Measurements from ENCODE around the gene VPS11. TPM values are rescaled to one million over a fixed set of nuclear protein-coding genes. Genes with fewer than 3 reads are reported as not detected.

The VPS11 gene
- total RNA-seq, 1 experiment from 2014 or later, result 18.6 TPM

GRCh38 chr11:119100246-119100970, 32.8 kb downstream of the VPS11 start:
- Histone ChIP-seq H3K4me2 (ENCODE audit: insufficient read depth, insufficient read length, low read length) (peak overlapping the region; percentile 91), H3K9ac (ENCODE audit: extremely low read depth, insufficient read length, low read length) (peak overlapping the region; percentile 48), H3K4me1 (ENCODE audit: insufficient read depth, low read length) (no peaks in the 10 kb centered on the region), H3K9me3 (ENCODE audit: control insufficient read depth, low read depth, low read length) (no peaks in the 10 kb centered on the region), H2AK5ac (ENCODE audit: insufficient read length, low read length) (no peak overlapping the region), H2BK15ac (ENCODE audit: low read depth, low read length) (no peak overlapping the region), H2BK20ac (ENCODE audit: low read depth, low read length, poor library complexity, severe bottlenecking) (no peak overlapping the region), H2BK120ac (ENCODE audit: low read depth, low read length, poor library complexity, severe bottlenecking) (no peak overlapping the region), H3K18ac (ENCODE audit: insufficient read length, low read depth, low read length) (no peak overlapping the region), H3K23ac (ENCODE audit: insufficient read length, low read depth, low read length) (no peak overlapping the region), H3K79me2 (ENCODE audit: insufficient read depth, low read length) (no peaks in the 10 kb centered on the region; the same call in 1 of the 2 replicates), H3K79me1 (ENCODE audit: insufficient read depth, low read depth, low read length, poor library complexity, severe bottlenecking) (no peaks in the 10 kb centered on the region), H3K27ac (ENCODE audit: insufficient read length, low read depth, low read length) (no peak overlapping the region), H4K8ac (replicated peaks; ENCODE audit: insufficient read length, low read depth, low read length) (no peak overlapping the region), H3K14ac (ENCODE audit: insufficient read depth, low read length) (no peak overlapping the region; the same call in 1 of the 2 replicates), H3T11ph (ENCODE audit: low read length) (no peak overlapping the region), H4K91ac (ENCODE audit: insufficient read length, low read depth, low read length) (no peak overlapping the region), H2BK12ac (ENCODE audit: insufficient read length, low read depth, low read length) (no peak overlapping the region), H3K23me2 (ENCODE audit: insufficient read length, low read depth, low read length, poor library complexity, severe bottlenecking) (peaks cover 16% of the 10 kb centered on the region), H4K5ac (ENCODE audit: insufficient read length, low read depth, low read length) (no peak overlapping the region), H3K56ac (ENCODE audit: insufficient read length, low read depth, low read length) (no peak overlapping the region), H4K20me1 (ENCODE audit: control insufficient read depth, insufficient read depth, insufficient read length) (no peaks in the 10 kb centered on the region), H3K4ac (ENCODE audit: low read depth, low read length) (no peak overlapping the region), H2AFZ (ENCODE audit: low read length) (no peak overlapping the region), H2BK5ac (ENCODE audit: insufficient read length, low read length) (no peak overlapping the region), H3K27me3 (ENCODE audit: insufficient read depth, low read length) (no peaks in the 10 kb centered on the region)
- no peak for DNase-seq
- no CpG with 5 or more reads among the region's 11 CpGs for WGBS (ENCODE audit: extremely low coverage, insufficient read length, low lambda C conversion rate)
- peak; percentile 56 for TF ChIP-seq CTCF (conservative IDR thresholded peaks at IDR 0.05)
- H3K4me3 Mint-ChIP-seq, result peak overlapping the region; percentile 85 to 91
- H3K9me3 Mint-ChIP-seq, result no peaks in the 10 kb centered on the region; a peak in 1 of 5 replicates
- H3K27ac Mint-ChIP-seq, result peak overlapping the region; percentile 11 to 100 (median 22); a peak in 3 of 7 replicates
- peaks cover under 1% of the 10 kb centered on the region; the same call in 1 of the 2 replicates for H3K27me3 Mint-ChIP-seq (ENCODE audit: low read depth)
- peaks cover 24 to 28% of the 10 kb centered on the region in 2 experiments for H3K4me1 Mint-ChIP-seq
- H3K36me3 Mint-ChIP-seq (ENCODE audit: insufficient read depth in 1 of 3, low read depth in 3 of 3), result peaks cover 21 to 31% (median 28%) of the 10 kb centered on the region in 3 experiments; a peak in 6 of 7 replicates

Measured in H9 (cell line).